GM19099 (cell line): ENCODE data around the gene KLHL17.

Experiments
- POLR2A ChIP-seq: IDR thresholded peaks from 3 replicates; pipeline ENCODE4 v1.6.1; 2011; ENCODE audit warnings: low read depth; ENCODE audit not compliant: insufficient read length; ENCODE audit errors: extremely low read depth

KLHL17 gene

DNA sequence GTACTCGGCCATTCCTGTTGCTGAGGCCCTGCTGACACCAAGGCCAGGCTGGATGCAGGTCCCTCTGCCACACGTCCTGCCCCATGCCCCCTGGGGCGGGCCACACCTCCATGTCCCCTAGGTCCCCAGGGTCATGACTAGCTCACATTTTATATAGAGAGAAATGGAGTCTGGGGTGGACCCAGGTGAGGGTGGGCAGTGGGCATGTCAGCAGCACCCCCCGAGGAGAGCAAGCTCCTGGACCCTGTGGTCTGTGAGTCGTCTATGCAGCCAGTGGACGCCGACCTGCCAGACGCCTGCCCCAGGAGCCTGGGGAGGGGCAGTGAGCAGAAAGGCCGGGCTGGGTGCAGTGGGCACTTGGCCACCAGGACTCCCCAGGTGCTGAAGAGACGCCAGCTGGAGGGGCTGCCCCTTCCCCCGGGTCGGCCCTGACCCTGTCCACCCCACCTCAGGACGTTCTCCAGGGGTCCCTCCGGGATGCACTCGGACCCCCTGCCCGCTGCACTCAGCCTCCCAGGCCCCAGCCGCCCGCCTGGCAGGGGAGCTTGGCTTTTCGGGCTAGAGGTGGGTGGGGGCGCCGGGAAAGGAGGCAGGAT, 20.8 kb upstream of the KLHL17 start:
- no peak for TF ChIP-seq POLR2A

DNA sequence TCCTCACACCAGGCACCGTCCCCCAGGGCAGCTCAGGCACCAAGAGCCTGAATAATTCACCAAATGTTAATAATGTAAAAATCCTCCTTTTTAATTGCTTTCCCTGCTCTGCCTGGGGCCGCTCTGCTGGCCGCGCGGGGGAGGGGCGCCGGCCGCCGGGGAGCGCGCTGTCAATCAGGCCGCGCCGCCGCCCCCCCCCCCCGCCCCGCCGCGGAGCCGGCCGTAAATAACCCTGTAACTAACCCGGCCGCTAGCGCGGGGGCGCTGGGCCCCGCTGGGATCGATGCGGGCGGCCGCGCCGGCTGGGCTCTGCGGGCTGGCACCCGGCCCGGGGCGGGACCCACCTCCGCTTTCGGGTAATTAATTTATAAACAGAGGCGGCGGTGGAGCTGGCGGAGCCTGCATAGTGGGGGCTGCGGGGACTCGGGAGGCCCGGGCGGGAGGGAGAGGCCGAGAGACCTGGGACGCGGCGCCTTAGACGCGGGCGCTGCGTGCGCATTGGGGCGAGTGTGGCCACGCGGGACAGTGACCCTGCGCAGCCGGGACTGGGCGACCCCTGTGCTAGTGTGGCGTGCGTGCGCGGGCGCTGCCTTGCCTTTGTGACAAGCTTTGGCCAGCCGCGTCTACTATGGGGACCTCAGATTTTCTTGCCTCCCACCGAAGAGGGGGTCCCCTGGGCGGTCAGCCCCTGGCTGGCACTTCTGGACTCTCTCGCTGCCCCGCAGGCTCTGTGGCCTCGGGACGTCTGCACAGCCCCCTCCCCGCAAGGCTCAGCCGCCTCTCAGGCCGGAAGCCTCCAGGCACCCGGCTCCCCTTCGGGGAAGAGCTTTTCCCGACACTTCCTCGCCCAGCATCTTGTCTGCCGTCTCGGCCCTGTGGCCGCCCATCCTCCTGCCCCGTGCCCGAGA, 20.0 kb upstream of the KLHL17 start:
- no peak for TF ChIP-seq POLR2A

DNA sequence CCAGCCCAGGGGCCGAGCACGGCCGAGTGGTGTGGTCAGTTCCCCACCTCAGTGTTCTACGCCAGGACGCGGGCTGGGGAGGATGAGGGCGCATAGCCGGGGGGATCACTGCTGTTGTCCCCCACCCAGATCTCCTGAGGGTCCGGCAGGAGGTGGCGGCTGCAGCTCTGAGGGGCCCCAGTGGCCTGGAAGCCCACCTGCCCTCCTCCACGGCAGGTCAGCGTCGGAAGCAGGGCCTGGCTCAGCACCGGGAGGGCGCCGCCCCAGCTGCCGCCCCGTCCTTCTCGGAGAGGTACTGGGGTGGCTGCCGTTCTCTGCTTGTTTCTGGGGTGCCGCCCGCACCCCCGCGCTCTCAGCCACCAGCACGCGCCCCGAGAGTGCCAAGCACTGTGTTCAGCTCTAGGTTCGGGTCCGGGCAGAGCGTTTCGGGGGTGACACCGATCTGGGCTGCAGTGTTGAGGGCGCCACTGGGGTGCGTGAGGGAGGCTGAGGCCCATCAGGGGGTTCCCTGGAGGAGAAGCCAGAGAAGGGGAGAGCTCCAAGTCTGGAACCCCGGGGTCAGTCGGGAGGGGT, 19.3 kb upstream of the KLHL17 start:
- TF ChIP-seq POLR2A: no peak

DNA sequence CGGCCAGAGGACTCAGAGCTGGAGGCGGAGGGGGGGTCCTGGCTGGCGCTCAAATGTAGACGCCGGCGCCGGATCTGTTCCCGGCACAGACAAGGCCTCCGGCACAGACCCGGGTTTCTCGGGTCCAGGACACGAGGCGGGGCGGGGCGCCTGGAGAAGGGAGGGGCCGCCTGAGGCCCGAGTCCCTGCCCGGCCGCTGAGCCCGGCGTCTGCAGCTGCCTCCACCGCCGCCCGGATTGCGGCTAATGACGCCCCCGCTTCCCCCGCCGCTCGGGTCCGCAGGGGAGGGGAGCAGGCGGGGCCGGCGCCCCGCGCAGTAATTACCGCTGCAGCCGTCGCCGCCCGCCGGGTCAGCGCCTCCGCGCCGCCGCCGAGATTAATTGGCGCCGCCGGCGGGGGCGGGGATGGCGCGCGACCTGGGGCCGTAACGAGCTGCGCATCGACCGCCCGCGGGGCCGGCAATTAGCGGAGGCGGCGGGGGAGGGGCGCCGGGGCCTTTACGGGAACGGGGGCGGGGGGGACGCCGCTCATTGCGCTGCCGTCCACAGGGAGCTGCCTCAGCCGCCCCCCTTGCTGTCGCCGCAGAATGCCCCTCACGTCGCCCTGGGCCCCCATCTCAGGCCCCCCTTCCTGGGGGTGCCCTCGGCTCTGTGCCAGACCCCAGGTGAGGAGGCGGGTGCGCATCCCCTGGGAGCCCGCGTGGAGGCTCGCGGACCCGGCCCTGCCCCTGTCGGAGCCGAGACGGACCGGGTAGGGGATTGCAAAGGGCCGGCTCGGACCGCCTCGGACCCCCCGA, 18.6 kb upstream of the KLHL17 start:
- no peak for TF ChIP-seq POLR2A

DNA sequence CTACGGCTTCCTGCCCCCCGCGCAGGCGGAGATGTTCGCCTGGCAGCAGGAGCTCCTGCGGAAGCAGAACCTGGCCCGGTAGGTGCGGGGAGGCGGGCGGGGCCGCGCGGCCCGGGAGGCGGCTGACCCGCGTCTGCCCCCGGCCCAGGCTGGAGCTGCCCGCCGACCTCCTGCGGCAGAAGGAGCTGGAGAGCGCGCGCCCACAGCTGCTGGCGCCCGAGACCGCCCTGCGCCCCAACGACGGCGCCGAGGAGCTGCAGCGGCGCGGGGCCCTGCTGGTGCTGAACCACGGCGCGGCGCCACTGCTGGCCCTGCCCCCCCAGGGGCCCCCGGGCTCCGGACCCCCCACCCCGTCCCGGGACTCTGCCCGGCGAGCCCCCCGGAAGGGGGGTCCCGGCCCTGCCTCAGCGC, 18.0 kb upstream of the KLHL17 start:
- TF ChIP-seq POLR2A: peak; percentile 21

DNA sequence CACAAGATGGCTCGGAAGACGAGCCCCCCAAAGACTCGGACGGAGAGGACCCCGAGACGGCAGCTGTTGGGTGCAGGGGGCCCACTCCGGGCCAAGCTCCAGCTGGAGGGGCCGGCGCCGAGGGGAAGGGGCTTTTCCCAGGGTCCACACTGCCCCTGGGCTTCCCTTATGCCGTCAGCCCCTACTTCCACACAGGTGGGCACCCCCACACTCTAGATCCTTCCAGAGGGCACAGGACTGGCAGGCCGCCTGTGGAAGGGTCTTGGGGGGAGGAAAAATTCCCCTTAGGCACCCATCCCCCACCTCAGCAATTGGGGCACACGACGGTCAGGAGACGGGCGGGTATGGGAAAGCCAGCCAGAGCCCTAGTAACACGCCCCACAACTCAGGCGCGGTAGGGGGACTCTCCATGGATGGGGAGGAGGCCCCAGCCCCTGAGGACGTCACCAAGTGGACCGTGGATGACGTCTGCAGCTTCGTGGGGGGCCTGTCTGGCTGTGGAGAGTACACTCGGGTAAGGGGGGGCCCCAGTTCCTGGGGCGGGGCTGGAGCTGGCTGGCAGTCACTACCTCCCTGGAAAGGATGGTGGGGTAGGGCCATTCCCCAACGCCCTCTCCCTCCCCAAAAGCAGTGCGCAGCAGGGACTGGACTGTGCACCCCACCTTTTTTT, 17.4 kb upstream of the KLHL17 start:
- no peak for TF ChIP-seq POLR2A

DNA sequence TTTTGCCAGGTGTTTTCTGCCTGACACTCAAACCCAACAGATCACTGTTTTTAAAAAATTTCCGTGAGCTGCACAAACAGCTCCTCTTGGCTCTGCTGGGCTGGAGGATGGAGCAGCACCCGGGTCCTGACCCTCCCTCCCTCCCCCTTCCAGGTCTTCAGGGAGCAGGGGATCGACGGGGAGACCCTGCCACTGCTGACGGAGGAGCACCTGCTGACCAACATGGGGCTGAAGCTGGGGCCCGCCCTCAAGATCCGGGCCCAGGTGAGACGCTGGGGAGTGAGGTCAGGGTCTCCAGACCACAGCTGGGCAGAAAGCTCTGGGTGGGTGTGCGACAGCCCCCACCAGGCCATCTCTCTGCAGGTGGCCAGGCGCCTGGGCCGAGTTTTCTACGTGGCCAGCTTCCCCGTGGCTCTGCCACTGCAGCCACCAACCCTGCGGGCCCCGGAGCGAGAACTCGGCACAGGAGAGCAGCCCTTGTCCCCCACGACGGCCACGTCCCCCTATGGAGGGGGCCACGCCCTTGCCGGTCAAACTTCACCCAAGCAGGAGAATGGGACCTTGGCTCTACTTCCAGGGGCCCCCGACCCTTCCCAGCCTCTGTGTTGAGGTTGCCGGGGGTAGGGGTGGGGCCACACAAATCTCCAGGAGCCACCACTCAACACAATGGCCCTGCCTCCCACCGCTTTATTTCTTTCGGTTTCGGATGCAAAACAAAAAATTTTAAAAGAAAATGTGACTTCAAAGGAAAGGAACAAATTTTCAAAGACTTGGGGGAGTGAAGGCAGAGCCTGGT, 16.6 kb upstream of the KLHL17 start:
- no peak for TF ChIP-seq POLR2A

DNA sequence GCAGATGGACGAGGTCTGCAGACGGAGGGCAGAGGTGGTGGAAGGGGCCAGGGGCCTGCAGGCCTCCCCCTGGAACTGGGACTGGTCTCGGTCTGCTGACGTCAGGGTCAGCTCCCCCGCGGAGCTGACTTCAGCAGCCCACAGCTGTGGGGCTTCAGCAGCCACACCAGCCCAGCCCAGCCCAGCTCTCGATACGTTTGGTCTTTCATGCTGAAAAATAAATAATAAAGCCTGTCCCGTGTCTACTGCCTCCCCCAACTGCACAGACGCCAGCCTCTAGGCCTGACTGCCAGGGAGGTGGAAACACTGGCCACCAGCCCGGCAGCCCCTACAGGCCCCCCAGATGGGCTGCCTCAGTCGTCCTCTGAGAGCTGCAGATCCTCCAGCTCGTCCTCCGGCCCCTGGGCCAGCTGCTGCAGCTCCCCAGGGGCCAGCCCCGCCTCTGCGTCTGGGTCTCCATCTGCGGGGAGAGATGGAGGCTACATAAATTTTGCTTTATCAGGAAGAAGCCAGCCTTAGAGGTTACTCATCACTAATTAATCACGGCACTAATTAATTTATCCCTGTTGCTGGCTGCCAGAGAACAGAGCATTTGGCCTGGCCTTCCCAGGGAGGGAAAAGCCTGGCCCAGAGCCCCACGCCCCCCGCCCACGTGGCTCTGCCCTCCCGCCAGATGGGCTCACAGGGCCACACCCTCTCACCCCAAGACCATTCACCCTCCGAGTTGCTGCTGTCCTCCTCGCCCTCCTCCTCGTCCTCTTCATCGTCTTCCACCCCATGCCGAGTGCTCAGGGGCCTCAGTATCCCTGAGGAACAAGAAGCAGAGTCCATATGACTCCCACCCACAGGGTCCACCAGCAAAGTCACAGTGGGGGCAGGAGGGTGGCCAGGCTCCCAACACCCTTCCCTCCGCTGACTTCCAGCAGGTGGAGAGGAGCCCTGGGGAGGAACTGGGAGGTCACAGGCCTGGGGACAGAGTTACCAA, 15.8 kb upstream of the KLHL17 start:
- no peak for TF ChIP-seq POLR2A

DNA sequence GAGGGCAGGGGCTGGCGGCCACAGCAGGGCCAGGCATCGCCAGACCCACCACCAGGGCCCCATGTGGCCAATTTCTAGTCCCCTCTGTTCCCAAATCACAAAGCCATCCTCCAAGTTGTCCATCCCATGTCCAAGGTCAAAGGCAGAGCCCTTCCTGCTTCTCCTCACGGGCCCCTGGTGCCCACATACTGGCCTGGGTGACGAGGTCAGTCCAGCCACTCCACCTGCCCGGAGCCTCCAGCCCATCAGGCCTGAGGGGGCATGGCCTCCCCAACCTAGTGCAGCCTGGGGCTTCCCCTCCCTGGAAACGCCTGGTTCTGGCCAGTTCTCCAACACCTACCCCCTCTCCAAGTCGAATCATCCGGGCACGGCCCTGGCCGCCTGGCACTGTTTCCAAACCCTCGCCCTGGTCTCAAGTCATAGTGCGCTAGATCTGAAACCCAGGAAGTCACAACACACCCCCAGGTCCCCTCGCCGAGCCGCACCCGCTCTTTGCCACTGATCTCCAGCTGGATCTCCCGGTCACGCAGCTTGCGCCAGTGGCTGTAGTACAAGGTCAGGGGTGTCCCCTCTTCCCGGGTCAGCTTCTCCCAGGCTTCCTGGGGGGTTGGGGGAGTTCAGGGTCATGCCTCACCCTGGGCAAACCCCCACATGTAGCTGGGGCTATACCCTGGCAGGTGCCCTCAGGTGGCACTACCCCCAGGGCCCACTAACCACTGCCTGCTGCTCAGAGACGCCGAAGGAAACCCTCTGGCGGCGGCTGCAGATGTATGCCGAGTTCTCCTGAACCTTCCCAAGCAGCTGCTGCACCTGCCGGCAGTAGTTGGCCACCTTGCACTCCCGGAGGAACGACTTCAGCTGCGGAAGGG, 14.5 kb upstream of the KLHL17 start:
- no peak for TF ChIP-seq POLR2A

DNA sequence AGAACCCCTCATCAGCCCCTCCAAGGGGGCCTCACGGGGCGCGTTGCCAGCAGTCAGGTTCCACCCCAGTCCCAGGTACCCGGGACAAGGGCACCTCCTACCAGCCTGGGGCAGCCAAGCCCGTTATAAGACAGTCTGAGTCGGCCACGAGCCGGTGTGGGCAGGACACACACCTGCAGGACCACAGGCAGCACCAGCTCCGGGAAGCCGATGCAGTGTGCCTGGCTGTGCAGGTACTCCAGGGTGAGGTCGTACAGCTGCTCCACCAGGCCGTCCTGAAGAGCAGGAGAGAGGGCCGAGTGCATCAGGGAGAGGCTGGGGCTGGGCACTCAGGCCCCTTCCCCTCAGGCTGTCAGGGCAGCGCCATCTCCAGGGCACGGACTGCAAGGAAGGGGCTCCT, 12.4 kb upstream of the KLHL17 start:
- no peak for TF ChIP-seq POLR2A

DNA sequence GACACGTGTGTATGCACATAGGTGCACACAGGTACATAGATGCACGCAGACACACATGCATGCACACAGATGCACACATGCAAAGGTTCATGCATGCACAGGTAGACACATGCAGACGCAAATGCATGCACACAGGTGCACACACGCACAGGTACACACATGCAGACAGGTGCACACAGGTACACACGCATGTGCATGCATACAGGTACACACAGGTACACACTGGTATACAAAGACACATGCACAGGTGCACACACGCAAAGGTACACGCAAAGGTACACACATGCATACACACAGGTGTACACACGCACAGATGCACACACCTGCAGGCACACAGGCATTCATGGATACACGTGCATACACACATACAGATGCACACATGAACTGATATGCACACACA, 10.1 kb upstream of the KLHL17 start:
- TF ChIP-seq POLR2A: no peak

DNA sequence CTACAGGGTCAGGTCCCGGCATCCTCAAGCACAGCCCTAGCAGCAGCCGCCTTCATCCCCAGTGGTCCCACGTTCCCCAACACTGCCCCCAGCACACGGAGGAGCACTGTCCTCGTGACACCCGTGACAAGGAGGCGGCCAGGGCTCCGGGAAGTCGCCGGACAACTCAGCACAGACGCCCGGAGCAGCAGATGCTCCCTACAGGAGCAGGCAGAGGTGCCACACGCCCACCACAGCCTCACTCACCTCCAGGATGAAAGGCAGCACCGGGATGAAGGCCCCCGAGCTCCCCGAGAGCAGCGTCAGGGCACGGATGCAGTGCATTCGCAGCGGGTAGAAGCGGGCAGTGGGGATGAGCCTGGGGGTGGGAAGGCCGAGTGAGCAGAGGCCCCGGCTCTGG, 9.5 kb upstream of the KLHL17 start:
- TF ChIP-seq POLR2A: no peak
